Activated naive CD8-positive, alpha-beta T cell treated with anti-CD3 and anti-CD28 coated beads, Interleukin-2, amount 10 ng/mL, durations not matched to agents 7 days and 5 days (primary cell): Measurements from ENCODE around the gene FOXS1. TPM values are rescaled to one million over a fixed set of nuclear protein-coding genes. Genes with fewer than 3 reads are reported as not detected.
A peak's percentile ranks its signal among the peaks of the same experiment; 100 is the strongest.

ENCODE experiments used
- ATAC-seq: fragments of 150-1000 bp; cut with Tn5 transposase; one replicate; pipeline ENCODE4 v1.10.0; 2021; ENCODE audit warnings: low read depth, moderate library complexity
- POLR2A ChIA-PET: fragments of 350-600 bp; sonication (Branson Sonifier 250); formaldehyde crosslinking; loops from one replicate; lab custom pipeline; 2021; ENCODE audit warnings: antibody characterized with exemption; lab: Charles Lee
- DNase-seq: peaks from one replicate; pipeline ENCODE4 v3.0.0; 2021
- H3K27ac Mint-ChIP-seq: one replicate; pipeline ENCODE4 v1.8.0; 2022; ENCODE audit warnings: mild to moderate bottlenecking, mixed read lengths
- H3K27me3 Mint-ChIP-seq: one replicate; pipeline ENCODE4 v1.8.0; 2022; ENCODE audit warnings: mild to moderate bottlenecking, moderate library complexity, mixed read lengths
- H3K36me3 Mint-ChIP-seq: one replicate; pipeline ENCODE4 v1.8.0; 2021; ENCODE audit warnings: mild to moderate bottlenecking, mixed read lengths
- H3K4me1 Mint-ChIP-seq: one replicate; pipeline ENCODE4 v1.8.0; 2021; ENCODE audit warnings: mixed read lengths
- H3K4me3 Mint-ChIP-seq: one replicate; pipeline ENCODE4 v1.8.0; 2022; ENCODE audit warnings: mild to moderate bottlenecking, moderate library complexity, mixed read lengths
- H3K9me3 Mint-ChIP-seq: one replicate; pipeline ENCODE4 v1.8.0; 2021; ENCODE audit warnings: mixed read lengths
- total RNA-seq, 2 experiments: library from RNA; stranded (reverse); gene quantifications; one replicate each; pipeline ENCODE4 v1.2.3, GENCODE V29; 2021

FOXS1 gene
- total RNA-seq: not detected

DNA sequence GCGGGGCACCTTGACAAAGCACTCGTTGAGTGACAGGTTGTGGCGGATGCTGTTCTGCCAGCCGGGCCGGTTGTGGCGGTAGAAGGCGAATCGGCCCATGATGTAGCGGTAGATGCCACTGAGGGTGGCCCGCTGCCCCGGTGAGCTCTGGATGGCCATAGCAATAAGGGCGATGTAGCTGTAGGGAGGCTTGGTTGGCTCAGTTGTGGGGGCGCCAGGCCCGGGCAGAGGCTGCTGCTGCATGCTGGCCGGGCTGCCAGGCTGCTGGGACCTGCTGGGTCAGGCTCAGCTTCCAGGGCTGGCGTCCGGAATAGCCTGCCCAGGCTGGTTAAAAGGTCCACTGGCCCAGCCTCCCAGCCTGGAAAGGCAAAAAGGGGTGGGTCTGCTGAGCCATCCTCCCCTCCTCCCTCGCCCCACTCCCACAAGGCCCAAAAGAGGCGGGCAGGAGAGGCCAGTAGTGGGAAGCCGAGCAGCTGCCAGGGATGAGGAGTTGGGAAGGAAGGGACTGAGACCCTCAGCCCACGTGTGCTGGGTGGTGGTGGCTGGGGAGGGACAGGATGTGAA is at the start of gene FOXS1:
Gene FOXS1, minus strand, starts transcription at position 305 of the 564 bp plus-strand sequence. Its CDS starts 62 bp downstream, at position 243.
- Mint-ChIP-seq H3K27me3 (peaks cover 24% of the 10 kb centered on the region), H3K27ac (no peak within 1 kb of the TSS), H3K4me1 (no peaks in the 10 kb centered on the region), H3K9me3 (no peaks in the 10 kb centered on the region), H3K36me3 (no peaks in the 10 kb centered on the region), H3K4me3 (no peak within 1 kb of the TSS)
- ATAC-seq (no peak), DNase-seq (no peak)
- POLR2A ChIA-PET: no interaction called here

DNA sequence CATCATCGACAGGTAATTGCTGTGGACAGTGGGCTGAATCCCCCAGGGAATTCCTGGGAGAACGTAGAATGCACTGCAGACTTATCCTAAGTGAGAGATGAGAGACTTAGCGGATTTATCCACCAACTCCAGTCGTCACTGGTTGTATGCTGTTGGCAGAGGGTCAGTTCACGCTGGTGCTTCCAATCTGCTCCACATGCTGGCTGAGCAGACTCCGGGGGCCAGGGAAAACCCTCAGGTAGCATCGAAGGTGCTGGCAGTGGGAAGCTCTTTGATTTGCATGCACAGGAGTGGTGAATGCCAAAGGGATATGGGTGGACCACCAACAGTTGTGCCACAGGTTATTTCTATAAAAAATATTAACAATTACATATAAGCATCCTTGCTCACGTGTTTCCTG is 45.2 kb upstream of the FOXS1 start:
- H3K27me3 Mint-ChIP-seq: peaks cover 8% of the 10 kb centered on the region
- H3K36me3 Mint-ChIP-seq: no peaks in the 10 kb centered on the region
- H3K27ac Mint-ChIP-seq: no peak overlapping the region
- no peak for ATAC-seq
- H3K4me1 Mint-ChIP-seq: no peaks in the 10 kb centered on the region
- POLR2A ChIA-PET: no interaction called here
- no peak overlapping the region for H3K4me3 Mint-ChIP-seq
- no peak for DNase-seq
- H3K9me3 Mint-ChIP-seq: no peaks in the 10 kb centered on the region

DNA sequence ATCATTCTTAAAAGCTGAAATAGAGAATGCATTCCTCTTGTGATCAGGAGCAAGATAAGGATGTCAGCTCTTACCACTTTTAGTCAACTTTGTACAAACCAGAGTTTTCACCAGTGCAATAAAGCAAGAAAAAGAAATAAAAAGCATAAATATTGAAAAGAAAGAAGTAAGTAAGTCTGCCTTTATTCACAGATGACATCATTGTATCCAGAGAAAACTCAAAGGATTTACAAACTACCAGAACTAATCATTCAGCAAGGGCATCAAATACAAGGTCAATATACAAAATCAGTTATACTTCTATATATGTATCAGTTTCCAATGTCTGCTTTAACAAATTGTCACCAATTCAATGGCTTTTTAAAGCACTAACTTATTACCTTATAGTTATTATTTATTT is 38.4 kb upstream of the FOXS1 start:
- no peak for DNase-seq
- Mint-ChIP-seq H3K4me3 (no peak overlapping the region), H3K36me3 (no peaks in the 10 kb centered on the region), H3K27me3 (peaks cover 20% of the 10 kb centered on the region), H3K27ac (no peak overlapping the region), H3K4me1 (peaks cover 12% of the 10 kb centered on the region), H3K9me3 (no peaks in the 10 kb centered on the region)
- no peak for ATAC-seq
- POLR2A ChIA-PET: no interaction called here

DNA sequence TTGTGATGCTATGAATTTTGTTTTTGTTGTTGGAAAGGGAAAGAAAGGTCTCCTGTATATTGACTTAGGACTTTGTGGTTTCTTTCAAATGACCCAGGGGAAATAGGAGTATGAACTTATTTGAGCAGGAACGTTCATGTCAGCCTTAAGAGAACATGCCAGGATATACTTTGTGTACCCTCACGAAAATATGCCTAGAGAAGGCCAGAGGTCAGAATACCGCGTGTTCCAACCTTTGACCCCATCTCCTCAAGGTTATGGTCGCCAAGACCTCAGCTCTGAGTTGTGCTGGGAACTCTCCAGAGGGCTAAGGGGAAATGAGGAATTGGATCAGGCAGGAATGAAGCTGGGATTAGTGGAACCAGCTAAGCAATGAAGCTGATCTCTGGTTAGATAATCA is 36.5 kb upstream of the FOXS1 start:
- ATAC-seq: no peak
- H3K9me3 Mint-ChIP-seq: no peaks in the 10 kb centered on the region
- POLR2A ChIA-PET: no interaction called here

DNA sequence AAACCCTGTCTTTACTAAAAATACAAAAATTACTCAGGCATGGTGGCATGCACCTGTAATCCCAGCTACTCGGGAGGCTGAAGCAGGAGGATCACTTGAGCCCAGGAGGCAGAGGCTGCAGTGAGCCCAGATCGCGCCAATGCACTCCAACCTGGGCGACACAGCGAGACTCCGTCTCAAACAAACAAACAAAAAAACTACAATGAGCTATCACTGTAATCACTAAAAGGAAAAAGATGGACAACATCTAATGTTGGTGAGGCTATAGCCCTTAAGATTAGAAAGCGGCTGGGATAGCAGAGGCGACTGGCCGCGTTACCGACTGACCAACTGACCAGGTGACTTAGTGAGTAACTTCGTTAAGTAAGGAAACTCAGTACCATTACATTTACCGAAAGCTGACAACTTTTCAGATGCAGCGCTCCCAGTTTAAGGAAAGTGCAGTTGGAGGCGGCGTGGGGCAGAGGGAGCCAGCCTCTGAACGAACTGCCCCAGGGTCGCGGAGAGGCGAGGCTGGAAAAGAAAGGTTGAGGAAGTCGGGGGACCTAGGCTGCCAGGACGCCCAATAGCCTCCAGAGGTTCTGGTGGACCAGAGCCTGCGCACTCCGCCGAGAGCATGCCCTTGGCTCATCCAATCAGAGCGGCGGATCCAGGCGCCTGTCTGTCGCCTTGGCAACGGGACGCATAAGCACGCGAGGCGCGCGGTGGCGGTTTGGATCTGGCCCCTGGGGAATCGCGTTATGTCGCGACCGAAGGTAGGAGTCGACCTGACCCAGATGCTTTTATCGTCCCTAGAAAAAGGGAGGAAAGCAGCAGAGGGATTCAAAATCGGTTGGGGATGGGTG is 34.0 kb upstream of the FOXS1 start:
- DNase-seq (peak; percentile 77), ATAC-seq (peak; percentile 90)
- H3K27ac Mint-ChIP-seq: peak overlapping the region; percentile 57
- H3K4me1 Mint-ChIP-seq: peaks cover 12% of the 10 kb centered on the region
- H3K9me3 Mint-ChIP-seq: no peaks in the 10 kb centered on the region
- peaks cover 32% of the 10 kb centered on the region for H3K27me3 Mint-ChIP-seq
- POLR2A ChIA-PET: interaction anchor here (0.7 to 1.1 kb wide), 3 partner anchors 18 to 636 kb away, joined by 3 to 6 read pairs (median 4); no protein-coding TSS in a partner anchor
- H3K4me3 Mint-ChIP-seq: peak overlapping the region; percentile 95
- H3K36me3 Mint-ChIP-seq: no peaks in the 10 kb centered on the region

More for the DNA sequence above, 36.5 kb upstream of the FOXS1 start:
- no peak overlapping the region for H3K4me3 Mint-ChIP-seq
- DNase-seq: no peak
- peaks cover 29% of the 10 kb centered on the region for H3K27me3 Mint-ChIP-seq
- no peaks in the 10 kb centered on the region for H3K36me3 Mint-ChIP-seq
- H3K4me1 Mint-ChIP-seq: peaks cover 12% of the 10 kb centered on the region
- no peak overlapping the region for H3K27ac Mint-ChIP-seq

DNA sequence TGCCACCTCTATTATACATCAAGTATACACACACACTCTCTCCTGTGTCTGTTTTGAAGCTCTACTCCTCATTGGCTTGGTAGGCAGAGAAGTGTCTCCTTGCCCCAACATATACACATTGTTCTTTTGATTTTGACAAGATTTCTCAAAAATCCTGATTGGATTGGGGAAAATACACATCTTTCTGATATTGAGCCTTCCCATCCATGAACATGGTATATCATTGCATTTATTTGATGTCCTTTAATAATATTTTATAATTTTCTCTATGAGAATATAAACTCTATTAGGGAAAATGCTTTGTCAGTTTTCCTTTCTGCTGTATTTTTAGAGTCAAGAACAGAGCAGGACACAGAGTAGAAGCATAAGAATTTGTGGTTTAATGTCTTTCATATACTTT is 32.3 kb upstream of the FOXS1 start:
- Mint-ChIP-seq H3K4me1 (peaks cover 12% of the 10 kb centered on the region), H3K27ac (no peak overlapping the region), H3K9me3 (no peaks in the 10 kb centered on the region), H3K4me3 (no peak overlapping the region), H3K36me3 (no peaks in the 10 kb centered on the region), H3K27me3 (peaks cover 48% of the 10 kb centered on the region)
- no peak for DNase-seq
- ATAC-seq: no peak
- POLR2A ChIA-PET: no interaction called here

DNA sequence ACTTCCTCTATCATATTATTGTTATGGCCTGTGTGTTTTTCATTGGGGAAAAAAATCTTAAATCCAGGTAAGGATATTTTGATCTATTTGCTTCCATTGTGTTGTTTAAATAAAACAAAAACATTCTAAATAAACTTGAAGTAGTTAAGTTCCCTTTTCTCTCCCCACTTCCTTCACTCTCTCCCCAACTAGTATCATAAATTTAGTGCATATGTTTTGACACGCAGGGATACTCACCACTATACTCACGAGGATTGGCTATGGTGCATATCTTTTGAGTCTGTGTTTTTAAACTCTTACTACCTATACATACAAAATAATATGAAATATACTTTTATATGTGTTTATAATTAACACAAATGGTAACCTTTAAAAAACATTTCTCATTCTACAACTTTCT is 30.3 kb upstream of the FOXS1 start:
- Mint-ChIP-seq H3K36me3 (no peaks in the 10 kb centered on the region), H3K9me3 (no peaks in the 10 kb centered on the region), H3K27me3 (peaks cover 60% of the 10 kb centered on the region), H3K4me3 (no peak overlapping the region), H3K27ac (no peak overlapping the region), H3K4me1 (peaks cover 18% of the 10 kb centered on the region)
- POLR2A ChIA-PET: no interaction called here
- DNase-seq (no peak), ATAC-seq (no peak)

DNA sequence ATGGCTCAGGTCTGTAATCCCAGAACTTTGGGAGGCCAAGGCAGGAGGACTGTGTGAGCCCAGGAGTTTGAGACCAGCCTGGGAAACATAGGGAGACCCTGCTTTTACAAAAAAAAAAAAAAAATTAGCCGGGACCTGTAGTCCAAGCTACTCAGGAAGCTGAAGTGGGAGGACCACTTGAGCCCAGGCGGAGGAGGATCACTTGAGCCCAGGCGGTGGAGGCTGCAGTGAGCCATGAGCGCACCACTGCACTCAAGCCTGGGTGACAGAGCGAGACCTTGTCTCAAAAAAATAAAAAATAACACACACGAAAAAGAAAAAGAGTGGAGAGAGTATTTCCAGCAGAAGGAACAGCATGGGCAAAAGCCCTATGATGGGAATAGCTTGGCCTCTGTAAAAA is 27.0 kb upstream of the FOXS1 start:
- ATAC-seq (no peak), DNase-seq (no peak)
- H3K9me3 Mint-ChIP-seq: no peaks in the 10 kb centered on the region
- POLR2A ChIA-PET: no interaction called here
- peaks cover 11% of the 10 kb centered on the region for H3K4me1 Mint-ChIP-seq
- no peak overlapping the region for H3K27ac Mint-ChIP-seq
- no peak overlapping the region for H3K4me3 Mint-ChIP-seq
- no peaks in the 10 kb centered on the region for H3K36me3 Mint-ChIP-seq
- peaks cover 71% of the 10 kb centered on the region for H3K27me3 Mint-ChIP-seq

DNA sequence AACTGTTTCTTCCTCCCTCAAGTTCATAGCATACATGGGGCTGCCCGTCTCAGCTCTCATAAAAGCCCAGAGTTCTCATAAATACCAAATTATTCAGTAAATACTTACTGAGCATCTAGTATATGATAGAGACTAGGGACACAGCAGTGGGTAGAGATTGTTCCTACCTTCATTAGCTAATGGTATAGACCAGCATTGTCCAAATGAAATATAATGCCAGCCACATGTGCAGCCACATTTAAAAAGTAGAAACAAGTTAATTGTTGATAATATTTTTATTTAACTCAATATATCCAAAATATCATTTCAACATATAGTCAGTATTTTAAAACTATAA is 26.2 kb upstream of the FOXS1 start:
- no peak overlapping the region for H3K4me3 Mint-ChIP-seq
- no peak overlapping the region for H3K27ac Mint-ChIP-seq
- no peaks in the 10 kb centered on the region for H3K9me3 Mint-ChIP-seq
- DNase-seq: no peak
- H3K27me3 Mint-ChIP-seq: peaks cover 67% of the 10 kb centered on the region
- H3K36me3 Mint-ChIP-seq: no peaks in the 10 kb centered on the region
- POLR2A ChIA-PET: no interaction called here
- peaks cover 11% of the 10 kb centered on the region for H3K4me1 Mint-ChIP-seq
- ATAC-seq: no peak

DNA sequence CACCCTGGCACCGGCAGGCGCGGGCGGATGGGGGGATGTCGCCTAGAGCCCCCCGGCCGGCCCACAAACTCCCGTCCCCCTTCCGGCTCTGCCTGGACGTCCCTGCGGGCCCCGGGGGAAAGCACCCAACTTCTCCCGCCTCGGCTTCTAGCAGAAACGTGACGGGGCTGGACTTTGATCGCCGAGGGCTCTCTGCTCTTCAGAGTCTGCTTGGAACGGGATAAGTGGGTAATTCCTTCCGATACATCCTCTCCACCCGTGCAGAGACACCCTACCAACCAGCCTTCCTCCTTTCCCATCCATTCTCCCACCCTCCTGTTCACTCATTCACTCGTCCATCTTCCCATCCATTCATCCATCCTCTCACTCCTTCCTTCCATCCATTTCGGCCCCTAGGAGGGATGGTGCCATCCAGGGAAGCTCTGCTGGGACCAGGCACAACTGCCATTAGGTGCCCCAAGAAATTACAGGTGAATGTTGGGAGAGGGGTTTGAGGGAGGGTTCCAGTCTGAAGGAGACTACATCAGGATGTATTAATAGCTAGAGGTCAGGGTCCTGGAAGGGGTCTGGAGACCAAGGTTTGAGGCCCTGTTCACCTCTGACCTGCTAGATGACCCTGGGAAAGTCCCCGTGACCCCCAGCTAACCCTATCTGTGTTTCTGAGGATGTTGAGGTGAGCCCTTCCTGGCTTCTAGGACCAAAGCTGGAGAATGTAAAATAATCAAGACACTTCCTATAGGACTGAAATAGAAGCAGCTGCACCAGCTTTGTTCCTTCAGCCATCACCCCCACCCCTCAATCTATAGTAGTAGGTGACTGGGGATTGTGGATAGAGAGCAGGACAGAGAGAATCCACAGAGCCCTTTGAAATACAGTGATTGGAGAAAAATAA is 25.6 kb upstream of the FOXS1 start:
- POLR2A ChIA-PET: no interaction called here
- ATAC-seq: no peak

DNA sequence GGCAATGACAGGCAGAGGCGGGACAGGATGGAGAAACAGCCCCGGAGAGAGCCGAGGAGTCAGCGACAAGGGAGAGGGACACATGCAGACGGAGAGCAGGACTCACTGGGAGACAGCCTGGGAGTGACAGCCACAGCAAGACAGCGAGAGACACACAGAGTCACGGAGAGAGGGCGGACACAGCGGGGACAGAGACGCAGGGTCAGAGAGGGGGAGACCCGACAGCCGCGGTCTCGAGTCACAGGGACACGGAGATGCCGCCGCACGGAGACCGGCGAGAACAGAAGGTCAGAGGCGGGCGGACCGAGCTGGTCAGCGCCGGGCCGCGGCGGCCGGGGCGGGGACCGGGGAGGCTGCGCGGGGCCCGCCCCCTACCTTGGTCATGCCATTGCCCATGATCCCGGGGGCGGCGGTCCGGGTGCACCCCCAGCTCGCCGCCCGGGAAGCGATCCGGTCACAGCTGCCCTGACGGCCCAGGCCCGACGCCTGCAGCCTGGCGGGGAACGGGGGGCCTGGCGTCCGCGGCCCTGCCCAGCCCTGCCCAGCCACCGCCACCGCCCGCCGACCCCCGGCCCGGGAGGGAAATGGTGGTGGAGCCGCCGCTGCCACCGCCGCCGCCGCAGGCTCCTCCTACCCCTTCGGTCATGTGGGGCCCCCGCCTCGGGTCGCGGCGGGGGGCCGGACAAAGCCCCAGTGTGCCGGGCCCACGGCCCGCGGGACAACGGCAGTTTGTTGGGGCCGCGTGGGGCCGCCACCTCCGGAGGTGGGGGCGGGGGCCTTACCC is 24.7 kb upstream of the FOXS1 start, which contains the start of the genes DUSP15 and TTLL9:
Gene DUSP15, minus strand, starts transcription at position 586 of the 784 bp plus-strand sequence. Its CDS starts 190 bp downstream, at position 396.
Gene TTLL9, plus strand, starts transcription at position 693 of the 784 bp plus-strand sequence. CDS start 493 bp downstream, outside the sequence.
- Mint-ChIP-seq H3K27me3 (peaks cover 71% of the 10 kb centered on the region), H3K36me3 (no peaks in the 10 kb centered on the region), H3K4me3 (peak within 1 kb of the TSS; percentile 82), H3K9me3 (no peaks in the 10 kb centered on the region), H3K4me1 (peaks cover 11% of the 10 kb centered on the region), H3K27ac (peak within 1 kb of the TSS; percentile 66)
- POLR2A ChIA-PET: no interaction called here
- DNase-seq (no peak), ATAC-seq (peak; percentile 35)

More for the DNA sequence above, 25.6 kb upstream of the FOXS1 start:
- Mint-ChIP-seq H3K9me3 (no peaks in the 10 kb centered on the region), H3K27ac (no peak overlapping the region), H3K36me3 (no peaks in the 10 kb centered on the region), H3K4me3 (peak overlapping the region; percentile 70), H3K4me1 (peaks cover 11% of the 10 kb centered on the region), H3K27me3 (peaks cover 65% of the 10 kb centered on the region)
- DNase-seq: no peak

DNA sequence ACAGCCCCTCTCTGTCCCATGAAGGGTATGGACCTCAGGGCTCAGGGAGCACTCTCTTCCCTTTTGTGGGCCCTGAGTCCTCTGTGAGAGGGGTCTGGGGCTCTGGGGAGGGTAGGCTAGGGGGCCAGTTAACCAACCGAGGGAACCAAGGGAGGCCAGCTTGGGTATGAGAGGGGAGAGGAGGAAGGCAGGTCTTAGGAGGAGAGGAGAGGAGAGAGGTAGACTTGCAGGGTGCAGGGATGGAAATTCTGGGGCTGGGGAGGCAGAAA is 24.2 kb upstream of the FOXS1 start:
- H3K36me3 Mint-ChIP-seq: no peaks in the 10 kb centered on the region
- H3K4me1 Mint-ChIP-seq: peaks cover 11% of the 10 kb centered on the region
- H3K27me3 Mint-ChIP-seq: peaks cover 72% of the 10 kb centered on the region
- H3K27ac Mint-ChIP-seq: no peak overlapping the region
- DNase-seq: no peak
- ATAC-seq: peak; percentile 18
- no peaks in the 10 kb centered on the region for H3K9me3 Mint-ChIP-seq
- peak overlapping the region; percentile 82 for H3K4me3 Mint-ChIP-seq
- POLR2A ChIA-PET: no interaction called here
